H9 (cell line): Measurements from ENCODE around the gene BICD1. TPM values are rescaled to one million over a fixed set of nuclear protein-coding genes. Genes with fewer than 3 reads are reported as not detected.

Experiments used
- DNase-seq: peaks from one replicate; pipeline ENCODE4 v3.0.0-alpha.2; 2017
- H2AFZ ChIP-seq: one replicate; pipeline ENCODE4 v1.6.1; 2013; ENCODE audit warnings: mild to moderate bottlenecking, low read length, control low read depth, moderate library complexity
- H2AK5ac ChIP-seq: 2 replicates; pipeline ENCODE4 v1.6.1; 2013; ENCODE audit warnings: low read length, control low read depth, mixed read lengths; ENCODE audit not compliant: insufficient read length
- H2BK120ac ChIP-seq: one replicate; pipeline ENCODE4 v1.6.1; 2013; ENCODE audit warnings: low read depth, mild to moderate bottlenecking, low read length, control low read depth, inconsistent platforms; ENCODE audit not compliant: poor library complexity, severe bottlenecking
- H2BK12ac ChIP-seq: 2 replicates; pipeline ENCODE4 v1.6.1; 2013; ENCODE audit warnings: low read length, control low read depth, mixed read lengths, low read depth; ENCODE audit not compliant: insufficient read length
- H2BK15ac ChIP-seq: 2 replicates; pipeline ENCODE4 v1.6.1; 2013; ENCODE audit warnings: low read depth, low read length, control low read depth
- H2BK20ac ChIP-seq: one replicate; pipeline ENCODE4 v1.6.1; 2013; ENCODE audit warnings: low read depth, mild to moderate bottlenecking, low read length, control low read depth, inconsistent platforms; ENCODE audit not compliant: poor library complexity, severe bottlenecking
- H2BK5ac ChIP-seq: 2 replicates; pipeline ENCODE4 v1.6.1; 2013; ENCODE audit warnings: low read length, control low read depth, mixed read lengths; ENCODE audit not compliant: insufficient read length
- H3K14ac ChIP-seq: 2 replicates; pipeline ENCODE4 v1.6.1; 2013; ENCODE audit warnings: low read length, control low read depth; ENCODE audit not compliant: insufficient read depth
- H3K18ac ChIP-seq: 2 replicates; pipeline ENCODE4 v1.6.1; 2013; ENCODE audit warnings: low read depth, mild to moderate bottlenecking, mixed read lengths, low read length, control low read depth; ENCODE audit not compliant: insufficient read length
- H3K23ac ChIP-seq: 2 replicates; pipeline ENCODE4 v1.6.1; 2013; ENCODE audit warnings: low read length, control low read depth, mixed read lengths, low read depth; ENCODE audit not compliant: insufficient read length
- H3K23me2 ChIP-seq: 2 replicates; pipeline ENCODE4 v1.6.1; 2013; ENCODE audit warnings: low read depth, mild to moderate bottlenecking, mixed read lengths, low read length, control low read depth; ENCODE audit not compliant: insufficient read length, poor library complexity, severe bottlenecking
- H3K27ac ChIP-seq: 2 replicates; pipeline ENCODE4 v1.5.1; 2013; ENCODE audit warnings: low read length, control low read depth, mixed read lengths, low read depth; ENCODE audit not compliant: insufficient read length
- H3K27me3 ChIP-seq: 2 replicates; pipeline ENCODE4 v1.6.1; 2013; ENCODE audit warnings: low read length, control low read depth, inconsistent platforms; ENCODE audit not compliant: insufficient read depth
- H3K4ac ChIP-seq: 2 replicates; pipeline ENCODE4 v1.6.1; 2013; ENCODE audit warnings: low read depth, mild to moderate bottlenecking, control low read depth, inconsistent platforms, low read length, moderate library complexity
- H3K4me1 ChIP-seq: 2 replicates; pipeline ENCODE4 v1.6.1; 2013; ENCODE audit warnings: low read length, control low read depth, inconsistent platforms; ENCODE audit not compliant: insufficient read depth
- H3K4me2 ChIP-seq: 2 replicates; pipeline ENCODE4 v1.6.1; 2013; ENCODE audit warnings: low read length, control low read depth, mixed read lengths; ENCODE audit not compliant: insufficient read length, insufficient read depth
- H3K56ac ChIP-seq: 2 replicates; pipeline ENCODE4 v1.6.1; 2013; ENCODE audit warnings: low read depth, mild to moderate bottlenecking, mixed read lengths, low read length, control low read depth; ENCODE audit not compliant: insufficient read length
- H3K79me1 ChIP-seq: 2 replicates; pipeline ENCODE4 v1.6.1; 2013; ENCODE audit warnings: low read depth, mild to moderate bottlenecking, moderate library complexity, low read length, control low read depth, inconsistent platforms; ENCODE audit not compliant: insufficient read depth, poor library complexity, severe bottlenecking
- H3K79me2 ChIP-seq: 2 replicates; pipeline ENCODE4 v1.6.1; 2013; ENCODE audit warnings: low read length, control low read depth, inconsistent platforms; ENCODE audit not compliant: insufficient read depth
- H3K9ac ChIP-seq: 2 replicates; pipeline ENCODE4 v1.6.1; 2013; ENCODE audit warnings: low read length, control low read depth, mixed read lengths; ENCODE audit not compliant: insufficient read length; ENCODE audit errors: extremely low read depth
- H3K9me3 ChIP-seq: one replicate; pipeline ENCODE4 v1.6.1; 2013; ENCODE audit warnings: low read depth, low read length, inconsistent platforms; ENCODE audit not compliant: control insufficient read depth
- H3T11ph ChIP-seq: one replicate; pipeline ENCODE4 v1.6.1; 2013; ENCODE audit warnings: mild to moderate bottlenecking, low read length, control low read depth, inconsistent platforms
- H4K20me1 ChIP-seq: one replicate; pipeline ENCODE4 v1.6.1; 2013; ENCODE audit not compliant: control insufficient read depth, insufficient read length, insufficient read depth
- H4K5ac ChIP-seq: 2 replicates; pipeline ENCODE4 v1.6.1; 2013; ENCODE audit warnings: low read depth, mild to moderate bottlenecking, mixed read lengths, low read length, control low read depth; ENCODE audit not compliant: insufficient read length
- H4K8ac ChIP-seq: replicated peaks from 2 replicates; pipeline ENCODE4 v1.6.1; 2013; ENCODE audit warnings: low read length, control low read depth, mixed read lengths, low read depth; ENCODE audit not compliant: insufficient read length
- H4K91ac ChIP-seq: 2 replicates; pipeline ENCODE4 v1.6.1; 2013; ENCODE audit warnings: low read depth, mild to moderate bottlenecking, moderate library complexity, mixed read lengths, low read length, control low read depth; ENCODE audit not compliant: insufficient read length
- H3K27ac Mint-ChIP-seq, 3 experiments: 2 replicates in 2 of 3; 3 replicates in 1 of 3; pipeline ENCODE4 v1.8.0; 2020 to 2021; ENCODE audit warnings: mixed read lengths in 3 of 3, mild to moderate bottlenecking in 1 of 3, moderate library complexity in 1 of 3
- H3K27me3 Mint-ChIP-seq: 2 replicates; pipeline ENCODE4 v1.8.0; 2021; ENCODE audit warnings: low read depth, mild to moderate bottlenecking, moderate library complexity, mixed read lengths
- H3K36me3 Mint-ChIP-seq, 3 experiments: 2 replicates in 2 of 3; 3 replicates in 1 of 3; pipeline ENCODE4 v1.8.0; 2020 to 2021; ENCODE audit warnings: low read depth in 3 of 3, mixed read lengths in 3 of 3; ENCODE audit not compliant: insufficient read depth in 1 of 3
- H3K4me1 Mint-ChIP-seq, 2 experiments: 2 replicates each; pipeline ENCODE4 v1.8.0; 2020; ENCODE audit warnings: mixed read lengths in 2 of 2
- H3K4me3 Mint-ChIP-seq, 2 experiments: 2 replicates in 1 of 2; 3 replicates in 1 of 2; pipeline ENCODE4 v1.8.0; 2020 to 2021; ENCODE audit warnings: mild to moderate bottlenecking in 2 of 2, mixed read lengths in 2 of 2, moderate library complexity in 1 of 2
- H3K9me3 Mint-ChIP-seq, 2 experiments: 2 replicates in 1 of 2; 3 replicates in 1 of 2; pipeline ENCODE4 v1.8.0; 2020; ENCODE audit warnings: mild to moderate bottlenecking in 2 of 2, mixed read lengths in 2 of 2, moderate library complexity in 1 of 2
- CTCF ChIP-seq: fragments of 200-600 bp; sonication (generic); conservative IDR thresholded peaks from 3 replicates; pipeline ENCODE4 v1.8.0; 2021; ENCODE audit warnings: antibody characterized with exemption, mild to moderate bottlenecking
- total RNA-seq: library from RNA; stranded (reverse); gene quantifications from 2 replicates; pipeline ENCODE4 v1.2.1, GENCODE V29; 2021

The BICD1 gene
- total RNA-seq, 1 experiment from 2014 or later = 134 TPM

- H3K23me2 ChIP-seq = peaks cover 9% of the 10 kb centered on the region
- TF ChIP-seq CTCF = no peak
- H3K79me1 ChIP-seq = peaks cover 3% of the 10 kb centered on the region
- Mint-ChIP-seq H3K27ac (peak overlapping the region in 1 of 3 experiments; percentile 24; a peak in 1 of 7 replicates), H3K36me3 (peaks cover 10 to 44% (median 27%) of the 10 kb centered on the region in 3 experiments), H3K4me1 (peaks cover 38 to 40% of the 10 kb centered on the region in 2 experiments), H3K9me3 (no peaks in the 10 kb centered on the region; a peak in 1 of 5 replicates), H3K27me3 (peaks cover 2% of the 10 kb centered on the region; the same call in 1 of the 2 replicates), H3K4me3 (peak overlapping the region; percentile 98 to 99)
- H3K18ac ChIP-seq = no peak overlapping the region
- no peak overlapping the region for H4K8ac ChIP-seq
- H3K27ac ChIP-seq = no peak overlapping the region
- no peak overlapping the region for H2AK5ac ChIP-seq
- H2AFZ ChIP-seq = no peak overlapping the region
- H3K56ac ChIP-seq = no peak overlapping the region
- no peak overlapping the region for H2BK15ac ChIP-seq
- no peak overlapping the region for H3K23ac ChIP-seq
- H4K20me1 ChIP-seq = no peaks in the 10 kb centered on the region
- H3K4me1 ChIP-seq = peaks cover 4% of the 10 kb centered on the region; the same call in 1 of the 2 replicates
- H3K9ac ChIP-seq = peak overlapping the region; percentile 1
- no peak overlapping the region for H2BK120ac ChIP-seq
- no peak overlapping the region for H2BK5ac ChIP-seq
- H3K27me3 ChIP-seq = no peaks in the 10 kb centered on the region
- no peak overlapping the region for H3K4ac ChIP-seq
- H4K91ac ChIP-seq = no peak overlapping the region
- H3K4me2 ChIP-seq = peak overlapping the region; percentile 89
- no peak overlapping the region for H2BK12ac ChIP-seq
- no peaks in the 10 kb centered on the region for H3K9me3 ChIP-seq
- no peak overlapping the region for H3T11ph ChIP-seq
- DNase-seq = no peak
- no peak overlapping the region for H3K14ac ChIP-seq
- no peak overlapping the region for H4K5ac ChIP-seq
- peaks cover 27% of the 10 kb centered on the region; the same call in 1 of the 2 replicates for H3K79me2 ChIP-seq
- no peak overlapping the region for H2BK20ac ChIP-seq
Measured at GRCh38 chr12:32108787-32109186, 2.1 kb downstream of the BICD1 start.
